ENCODE measurements around the gene GPR3.
A peak's percentile ranks its signal among the peaks of the same experiment; 100 is the strongest.

The GPR3 gene

GRCh38 chr1:27361044-27361402, 31.4 kb upstream of the GPR3 start:
- no peak overlapping the region for H3K4me3 ChIP-seq (ENCODE audit: low read depth, low read length)

GRCh38 chr1:27361553-27361952, 30.9 kb upstream of the GPR3 start:
- Histone ChIP-seq H3K4me2 (ENCODE audit: low read length) (no peak overlapping the region), H3K79me2 (no peaks in the 10 kb centered on the region), H3K27ac (no peak overlapping the region), H3K4me3 (ENCODE audit: low read depth, low read length) (no peak overlapping the region), H3K27me3 (ENCODE audit: control insufficient read depth, insufficient read depth, low read length) (no peaks in the 10 kb centered on the region), H2AFZ (no peak overlapping the region), H3K9me3 (ENCODE audit: control insufficient read depth, low read length) (no peaks in the 10 kb centered on the region), H3K36me3 (ENCODE audit: control insufficient read depth, insufficient read depth, low read length) (no peaks in the 10 kb centered on the region), H3K9ac (no peak overlapping the region), H3K4me1 (peaks cover 3% of the 10 kb centered on the region)
- TF ChIP-seq CTCF (IDR thresholded peaks at IDR 0.05) = no peak

More at GRCh38 chr1:27361044-27361402, 31.4 kb upstream of the GPR3 start:
- Histone ChIP-seq H3K79me2 (no peaks in the 10 kb centered on the region), H3K4me1 (peaks cover 3% of the 10 kb centered on the region), H3K36me3 (ENCODE audit: control insufficient read depth, insufficient read depth, low read length) (no peaks in the 10 kb centered on the region), H3K4me2 (ENCODE audit: low read length) (no peak overlapping the region), H3K9ac (no peak overlapping the region), H3K27me3 (ENCODE audit: control insufficient read depth, insufficient read depth, low read length) (no peaks in the 10 kb centered on the region), H2AFZ (no peak overlapping the region), H3K9me3 (ENCODE audit: control insufficient read depth, low read length) (no peaks in the 10 kb centered on the region), H3K27ac (no peak overlapping the region)
- TF ChIP-seq CTCF (IDR thresholded peaks at IDR 0.05) = no peak

GRCh38 chr1:27363766-27364695, 28.4 kb upstream of the GPR3 start:
- Histone ChIP-seq H2AFZ (no peak overlapping the region), H3K27me3 (ENCODE audit: control insufficient read depth, insufficient read depth, low read length) (no peaks in the 10 kb centered on the region), H3K36me3 (ENCODE audit: control insufficient read depth, insufficient read depth, low read length) (no peaks in the 10 kb centered on the region), H3K4me2 (ENCODE audit: low read length) (no peak overlapping the region), H3K4me3 (ENCODE audit: low read depth, low read length) (no peak overlapping the region), H3K4me1 (peaks cover 3% of the 10 kb centered on the region), H3K9me3 (ENCODE audit: control insufficient read depth, low read length) (no peaks in the 10 kb centered on the region), H3K27ac (no peak overlapping the region), H3K9ac (no peak overlapping the region), H3K79me2 (no peaks in the 10 kb centered on the region)
- TF ChIP-seq CTCF (IDR thresholded peaks at IDR 0.05) = no peak

- Histone ChIP-seq H2AFZ (peak overlapping the region; percentile 46), H3K4me3 (ENCODE audit: low read depth, low read length) (peak overlapping the region; percentile 56), H3K27me3 (ENCODE audit: control insufficient read depth, insufficient read depth, low read length) (no peaks in the 10 kb centered on the region), H3K9ac (no peak overlapping the region), H3K79me2 (no peaks in the 10 kb centered on the region), H3K4me2 (ENCODE audit: low read length) (peak overlapping the region; percentile 89), H3K9me3 (ENCODE audit: control insufficient read depth, low read length) (no peaks in the 10 kb centered on the region), H3K36me3 (ENCODE audit: control insufficient read depth, insufficient read depth, low read length) (no peaks in the 10 kb centered on the region), H3K27ac (peak overlapping the region; percentile 90), H3K4me1 (peaks cover 3% of the 10 kb centered on the region)
- TF ChIP-seq CTCF (IDR thresholded peaks at IDR 0.05) = no peak
Measured at GRCh38 chr1:27364696-27365371, 27.6 kb upstream of the GPR3 start.
